H1 (cell line): ENCODE measurements around the gene GINS2. TPM values are rescaled to one million over a fixed set of nuclear protein-coding genes. Genes with fewer than 3 reads are reported as not detected.

ENCODE experiments used
- CTCF ChIA-PET: fragments of 300-600 bp; sonication (Branson Sonifier 250); formaldehyde crosslinking; loops from one replicate; lab custom pipeline; 2021; ENCODE audit not compliant: partially characterized antibody; lab: Charles Lee
- POLR2A ChIA-PET: fragments of 300-600 bp; sonication (Branson Sonifier 250); formaldehyde crosslinking; loops from one replicate; lab custom pipeline; 2021; ENCODE audit warnings: inconsistent platforms; ENCODE audit not compliant: partially characterized antibody; lab: Charles Lee
- DNase-seq, 2 experiments: peaks; one replicate each; pipeline versions ENCODE4 v3.0.0 to v3.0.0-alpha.2; 2010 to 2022; ENCODE audit warnings: low spot score in 2 of 2, low read depth in 1 of 2, mixed read lengths in 1 of 2
- FAIRE-seq: peaks from 2 replicates; lab custom pipeline; 2011; peaks lifted over from hg19 to GRCh38; lab: Jason Lieb, UNC
- H2AFZ ChIP-seq: 2 replicates; pipeline ENCODE4 v1.8.1; 2012; ENCODE audit warnings: low read length, inconsistent platforms
- H2AK5ac ChIP-seq: 2 replicates; pipeline ENCODE4 v1.6.1; 2013; ENCODE audit warnings: low read depth, low read length
- H2BK120ac ChIP-seq: replicated peaks from 2 replicates; pipeline ENCODE3; 2013; ENCODE audit warnings: low read depth, low read length, inconsistent platforms
- H2BK12ac ChIP-seq: 2 replicates; pipeline ENCODE4 v1.6.1; 2013; ENCODE audit warnings: low read depth, low read length
- H2BK15ac ChIP-seq: 2 replicates; pipeline ENCODE4 v1.6.1; 2013; ENCODE audit warnings: low read length
- H2BK20ac ChIP-seq: 2 replicates; pipeline ENCODE4 v1.6.1; 2013; ENCODE audit warnings: low read length
- H2BK5ac ChIP-seq: 2 replicates; pipeline ENCODE4 v1.6.1; 2013; ENCODE audit warnings: low read depth, low read length
- H3K14ac ChIP-seq: 2 replicates; pipeline ENCODE4 v1.6.1; 2013; ENCODE audit warnings: inconsistent platforms; ENCODE audit not compliant: insufficient read length
- H3K18ac ChIP-seq: 2 replicates; pipeline ENCODE4 v1.6.1; 2013; ENCODE audit warnings: low read length; ENCODE audit errors: extremely low read depth
- H3K23ac ChIP-seq: 2 replicates; pipeline ENCODE4 v1.6.1; 2013; ENCODE audit warnings: inconsistent platforms; ENCODE audit not compliant: insufficient read length
- H3K23me2 ChIP-seq: 2 replicates; pipeline ENCODE4 v1.6.1; 2013; ENCODE audit warnings: low read depth, low read length
- H3K27ac ChIP-seq: 2 replicates; pipeline ENCODE4 v1.6.1; 2011; ENCODE audit warnings: low read depth, low read length, inconsistent platforms
- H3K27me3 ChIP-seq, 4 experiments: replicated peaks in 1 of 4; 1 replicate in 1 of 4; 2 replicates in 3 of 4; pipeline versions ENCODE4 v1.6.1 to v1.8.1; 2011 to 2013; ENCODE audit warnings: low read length in 3 of 4, mild to moderate bottlenecking in 3 of 4, inconsistent platforms in 2 of 4, mixed read lengths in 2 of 4, moderate library complexity in 1 of 4; ENCODE audit not compliant: control insufficient read depth in 3 of 4, insufficient read depth in 3 of 4; ENCODE audit errors: extremely low read depth in 1 of 4
- H3K36me3 ChIP-seq, 4 experiments: 2 replicates each; pipeline versions ENCODE4 v1.6.1 to v1.8.1; 2011 to 2013; ENCODE audit warnings: mild to moderate bottlenecking in 4 of 4, low read length in 3 of 4, moderate library complexity in 2 of 4, control low read depth in 1 of 4, inconsistent platforms in 1 of 4; ENCODE audit not compliant: insufficient read depth in 4 of 4, control insufficient read depth in 2 of 4
- H3K4ac ChIP-seq: replicated peaks from 2 replicates; pipeline ENCODE3; 2013; ENCODE audit warnings: low read length, low read depth, mixed read lengths, inconsistent platforms; ENCODE audit not compliant: insufficient read length
- H3K4me1 ChIP-seq, 4 experiments: replicated peaks in 1 of 4; 1 replicate in 1 of 4; 2 replicates in 3 of 4; pipeline versions ENCODE4 v1.6.1 to v1.8.1; 2011 to 2013; ENCODE audit warnings: low read length in 3 of 4, inconsistent platforms in 2 of 4, mixed read lengths in 1 of 4; ENCODE audit not compliant: insufficient read depth in 4 of 4, control insufficient read depth in 3 of 4
- H3K4me2 ChIP-seq, 2 experiments: 2 replicates each; pipeline versions ENCODE4 v1.6.1 to v1.8.1; 2011 to 2013; ENCODE audit warnings: low read depth in 2 of 2, low read length in 2 of 2, control low read depth in 1 of 2, inconsistent platforms in 1 of 2, mild to moderate bottlenecking in 1 of 2; ENCODE audit not compliant: insufficient read depth in 1 of 2
- H3K4me3 ChIP-seq, 4 experiments: fragments of 200-600, 300-600 bp in 1 of 4; sonication (generic), shearing (Covaris generic), sonication (Bioruptor Twin) in 1 of 4; 2 replicates each; pipeline versions ENCODE4 v1.5.1 to v1.8.1; 2011 to 2016; ENCODE audit warnings: low read length in 4 of 4, low read depth in 3 of 4, control low read depth in 2 of 4, inconsistent platforms in 2 of 4, mild to moderate bottlenecking in 2 of 4, mixed read lengths in 1 of 4, moderate library complexity in 1 of 4; ENCODE audit not compliant: insufficient read depth in 2 of 4; ENCODE audit errors: extremely low read depth in 1 of 4
- H3K56ac ChIP-seq: replicated peaks from 2 replicates; pipeline ENCODE3; 2013; ENCODE audit warnings: low read depth, mild to moderate bottlenecking, mixed read lengths, low read length, inconsistent platforms; ENCODE audit not compliant: insufficient read length
- H3K79me1 ChIP-seq: 2 replicates; pipeline ENCODE4 v1.6.1; 2013; ENCODE audit warnings: low read depth, low read length, control low read depth
- H3K79me2 ChIP-seq, 2 experiments: 2 replicates each; pipeline versions ENCODE4 v1.6.1 to v1.8.1; 2012 to 2013; ENCODE audit warnings: low read length in 2 of 2, mild to moderate bottlenecking in 2 of 2, inconsistent platforms in 1 of 2; ENCODE audit not compliant: insufficient read depth in 2 of 2, control insufficient read depth in 1 of 2
- H3K9ac ChIP-seq, 4 experiments: replicated peaks in 1 of 4; 1 replicate in 1 of 4; 2 replicates in 3 of 4; pipeline versions ENCODE4 v1.6.1 to v1.8.1; 2011 to 2013; ENCODE audit warnings: low read depth in 3 of 4, low read length in 3 of 4, control low read depth in 2 of 4, mild to moderate bottlenecking in 2 of 4, moderate library complexity in 2 of 4, inconsistent platforms in 1 of 4; ENCODE audit errors: extremely low read depth in 1 of 4
- H3K9me3 ChIP-seq, 2 experiments: 2 replicates each; pipeline versions ENCODE4 v1.6.1 to v1.8.1; 2012 to 2013; ENCODE audit warnings: mild to moderate bottlenecking in 2 of 2, moderate library complexity in 2 of 2, control low read depth in 1 of 2, inconsistent platforms in 1 of 2, low read depth in 1 of 2, low read length in 1 of 2, mixed read lengths in 1 of 2; ENCODE audit not compliant: insufficient read depth in 2 of 2
- H4K20me1 ChIP-seq, 2 experiments: replicated peaks in 1 of 2; 2 replicates each; pipeline versions ENCODE3 to v1.8.1; 2011 to 2013; ENCODE audit warnings: inconsistent platforms in 2 of 2, low read length in 2 of 2, mild to moderate bottlenecking in 1 of 2; ENCODE audit not compliant: insufficient read depth in 2 of 2, control insufficient read depth in 1 of 2
- H4K5ac ChIP-seq: 2 replicates; pipeline ENCODE4 v1.6.1; 2013; ENCODE audit warnings: low read length, low read depth, mixed read lengths, inconsistent platforms; ENCODE audit not compliant: insufficient read length
- H4K8ac ChIP-seq: 2 replicates; pipeline ENCODE4 v1.8.0; 2013; ENCODE audit warnings: mild to moderate bottlenecking, moderate library complexity, low read length, inconsistent platforms; ENCODE audit not compliant: insufficient read depth; ENCODE audit errors: extremely low read depth
- H4K91ac ChIP-seq: replicated peaks from 2 replicates; pipeline ENCODE3; 2013; ENCODE audit warnings: low read length, mixed read lengths, inconsistent platforms; ENCODE audit not compliant: insufficient read length
- BCL11A ChIP-seq, 2 experiments: IDR thresholded peaks; one replicate each; pipeline ENCODE4 v1.6.1; 2011; ENCODE audit warnings: low read depth in 2 of 2, low read length in 2 of 2, mild to moderate bottlenecking in 2 of 2
- CBX8 ChIP-seq: fragments of 300-800, 300-1000 bp; sonication (generic); IDR thresholded peaks from 2 replicates; pipeline ENCODE4 v1.7.1; 2016; ENCODE audit warnings: low read depth, low read length, borderline replicate concordance
- CTCF ChIP-seq, 3 experiments: IDR thresholded peaks; 1 replicate in 2 of 3; 2 replicates in 1 of 3; pipeline versions ENCODE4 v1.5.1 to v1.6.1; 2011; ENCODE audit warnings: low read length in 3 of 3, mild to moderate bottlenecking in 3 of 3, inconsistent platforms in 2 of 3, low read depth in 1 of 3, moderate library complexity in 1 of 3; ENCODE audit not compliant: insufficient read depth in 1 of 3; ENCODE audit errors: control extremely low read depth in 1 of 3
- HDAC6 ChIP-seq: IDR thresholded peaks from one replicate; pipeline ENCODE4 v1.7.1; 2012; ENCODE audit warnings: low read depth, mild to moderate bottlenecking, inconsistent platforms, low read length, moderate library complexity
- RNF2 ChIP-seq: fragments of 200-900, 300-1000 bp; sonication (generic); IDR thresholded peaks from 2 replicates; pipeline ENCODE4 v1.7.1; 2016; ENCODE audit warnings: borderline replicate concordance, low read depth, mild to moderate bottlenecking, antibody characterized with exemption, low read length; ENCODE audit not compliant: poor library complexity, severe bottlenecking; ENCODE audit errors: missing control alignments
- USF2 ChIP-seq: IDR thresholded peaks from 2 replicates; pipeline ENCODE4 v1.6.1; 2011; ENCODE audit warnings: low read length, improper control_type of control experiment
- WGBS, 2 experiments: shearing (Covaris generic) in 1 of 2; methylation state at CpG; one replicate each; pipeline versions ENCODE4 v1.1.6 to v1.1.7; 2013 to 2015; ENCODE audit warnings: low lambda C conversion rate in 2 of 2, mixed read lengths in 2 of 2, inconsistent platforms in 1 of 2, low coverage in 1 of 2, missing lambda C conversion rate in 1 of 2; ENCODE audit not compliant: insufficient replicate concordance in 2 of 2, insufficient coverage in 1 of 2, insufficient read length in 1 of 2; ENCODE audit errors: extremely low coverage in 1 of 2, missing lambda C conversion rate in 1 of 2; 5-methylcytosine and 5-hydroxymethylcytosine counted together
- polyA plus RNA-seq, 7 experiments: library from polyadenylated mRNA; depleted of rRNA in 3 of 7; stranded (reverse) in 5 of 7; unstranded in 2 of 7; fragments of >200 nt in 5 of 7; fragments of 200-250 nt in 2 of 7; gene quantifications; 1 replicate in 5 of 7; 2 replicates in 1 of 7; 4 replicates in 1 of 7; pipeline versions ENCODE4 v1.2.1 to v1.2.3, GENCODE V29; 2011 to 2013; ENCODE audit warnings: missing spikeins in 2 of 7, mixed read lengths in 2 of 7
- total RNA-seq: library from RNA; stranded (reverse); fragmentation: NEBNext Ultra II Directional; extraction: Animal tissue kit (Norgen Biotek cat#: 25700); gene quantifications from 2 replicates; pipeline ENCODE4 v1.2.1, GENCODE V29; 2021

Gene GINS2
- total and polyA plus RNA-seq, 2 of the 8 experiments (the other 6 are each of a cell fraction or from before 2014, with no cell fraction given), result 29.4 to 59.1 TPM

GRCh38 chr16:85659805-85660511 lies 28.8 kb downstream of the GINS2 start:
- Histone ChIP-seq H3K79me1 (no peaks in the 10 kb centered on the region; the same call in 1 of the 2 replicates), H2AFZ (no peak overlapping the region), H3K23me2 (no peaks in the 10 kb centered on the region), H3K4ac (no peak overlapping the region), H3K9ac (no peak overlapping the region), H2BK120ac (no peak overlapping the region), H3K18ac (no peak overlapping the region), H4K20me1 (peaks cover 18 to 31% of the 10 kb centered on the region in 2 experiments), H3K23ac (no peak overlapping the region), H4K5ac (no peak overlapping the region), H3K56ac (no peak overlapping the region), H2BK5ac (no peak overlapping the region), H3K27ac (no peak overlapping the region), H4K91ac (no peak overlapping the region), H3K36me3 (peaks cover 38 to 81% (median 67%) of the 10 kb centered on the region in 4 experiments), H2BK12ac (no peak overlapping the region), H3K4me2 (no peak overlapping the region), H3K27me3 (no peaks in the 10 kb centered on the region), H3K4me3 (no peak overlapping the region), H2BK20ac (no peak overlapping the region), H3K79me2 (no peaks in the 10 kb centered on the region), H3K14ac (no peak overlapping the region), H3K4me1 (no peaks in the 10 kb centered on the region; a peak in 1 of 7 replicates), H2AK5ac (no peak overlapping the region), H2BK15ac (no peak overlapping the region), H3K9me3 (no peaks in the 10 kb centered on the region), H4K8ac (0 out of 2 replicates have a peak overlapping the region, but pooled peaks have one; percentile 18)
- WGBS, 2 experiments, result 81% methylated on average over 12 of the region's 12 CpGs; no CpG with 5 or more reads in 1 of the 2 experiments
- ChIA-PET CTCF (interaction anchor here (0.7 to 16.9 kb wide), 35 partner anchors 8 to 285 kb away, joined by 3 to 248 read pairs (median 4); partner anchors contain the start of gene GINS2), POLR2A (no interaction called here)
- DNase-seq (peak; percentile 57 to 98), FAIRE-seq (no peak)
- TF ChIP-seq USF2 (0 out of 2 replicates have a peak, but pooled peaks have one; percentile 3), BCL11A (IDR thresholded peaks at IDR 0.05; ENCODE audit: low read depth in 2 of 2, low read length in 2 of 2) (no peak), HDAC6 (no peak), CTCF (IDR thresholded peaks at IDR 0.05; ENCODE audit: control extremely low read depth in 1 of 3, insufficient read depth in 1 of 3, low read depth in 1 of 3, low read length in 3 of 3) (peak; percentile 91 to 98 (median 97)), RNF2 (no peak), CBX8 (no peak)
